ENCODE data around the gene MAD2L2.

MAD2L2 gene

GRCh38 chr1:11703357-11704193 lies 22.6 kb upstream of the MAD2L2 start:
- Histone ChIP-seq H3K36me3 (ENCODE audit: insufficient read depth, low read length) (no peaks in the 10 kb centered on the region), H3K27ac (ENCODE audit: low read depth, low read length, poor library complexity, severe bottlenecking) (no peak overlapping the region), H3K9me3 (ENCODE audit: low read length) (no peaks in the 10 kb centered on the region), H3K4me3 (ENCODE audit: low read depth, low read length, poor library complexity, severe bottlenecking) (no peak overlapping the region), H3F3A (ENCODE audit: insufficient read depth, low read length) (no peaks in the 10 kb centered on the region), H3K9me2 (ENCODE audit: low read depth, low read length) (no peaks in the 10 kb centered on the region), H3K9ac (ENCODE audit: low read length) (no peak overlapping the region), H3K4me2 (ENCODE audit: low read length) (no peak overlapping the region), H3K27me3 (ENCODE audit: insufficient read depth, low read length) (no peaks in the 10 kb centered on the region; the same call in 1 of the 2 replicates), H3K79me2 (ENCODE audit: insufficient read depth, low read length) (no peaks in the 10 kb centered on the region), H3K4me1 (ENCODE audit: insufficient read depth, low read length, severe bottlenecking) (no peaks in the 10 kb centered on the region), H4K20me1 (ENCODE audit: insufficient read depth, low read length) (no peaks in the 10 kb centered on the region), H2AFZ (ENCODE audit: low read length) (no peak overlapping the region)
- no peak for TF ChIP-seq EZH2 (IDR thresholded peaks at IDR 0.05; ENCODE audit: borderline replicate concordance, low read length)
- TF ChIP-seq, protein P1, sequence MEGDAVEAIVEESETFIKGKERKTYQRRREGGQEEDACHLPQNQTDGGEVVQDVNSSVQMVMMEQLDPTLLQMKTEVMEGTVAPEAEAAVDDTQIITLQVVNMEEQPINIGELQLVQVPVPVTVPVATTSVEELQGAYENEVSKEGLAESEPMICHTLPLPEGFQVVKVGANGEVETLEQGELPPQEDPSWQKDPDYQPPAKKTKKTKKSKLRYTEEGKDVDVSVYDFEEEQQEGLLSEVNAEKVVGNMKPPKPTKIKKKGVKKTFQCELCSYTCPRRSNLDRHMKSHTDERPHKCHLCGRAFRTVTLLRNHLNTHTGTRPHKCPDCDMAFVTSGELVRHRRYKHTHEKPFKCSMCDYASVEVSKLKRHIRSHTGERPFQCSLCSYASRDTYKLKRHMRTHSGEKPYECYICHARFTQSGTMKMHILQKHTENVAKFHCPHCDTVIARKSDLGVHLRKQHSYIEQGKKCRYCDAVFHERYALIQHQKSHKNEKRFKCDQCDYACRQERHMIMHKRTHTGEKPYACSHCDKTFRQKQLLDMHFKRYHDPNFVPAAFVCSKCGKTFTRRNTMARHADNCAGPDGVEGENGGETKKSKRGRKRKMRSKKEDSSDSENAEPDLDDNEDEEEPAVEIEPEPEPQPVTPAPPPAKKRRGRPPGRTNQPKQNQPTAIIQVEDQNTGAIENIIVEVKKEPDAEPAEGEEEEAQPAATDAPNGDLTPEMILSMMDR (IDR thresholded peaks at IDR 0.05; ENCODE audit: low read length): no peak

DNA sequence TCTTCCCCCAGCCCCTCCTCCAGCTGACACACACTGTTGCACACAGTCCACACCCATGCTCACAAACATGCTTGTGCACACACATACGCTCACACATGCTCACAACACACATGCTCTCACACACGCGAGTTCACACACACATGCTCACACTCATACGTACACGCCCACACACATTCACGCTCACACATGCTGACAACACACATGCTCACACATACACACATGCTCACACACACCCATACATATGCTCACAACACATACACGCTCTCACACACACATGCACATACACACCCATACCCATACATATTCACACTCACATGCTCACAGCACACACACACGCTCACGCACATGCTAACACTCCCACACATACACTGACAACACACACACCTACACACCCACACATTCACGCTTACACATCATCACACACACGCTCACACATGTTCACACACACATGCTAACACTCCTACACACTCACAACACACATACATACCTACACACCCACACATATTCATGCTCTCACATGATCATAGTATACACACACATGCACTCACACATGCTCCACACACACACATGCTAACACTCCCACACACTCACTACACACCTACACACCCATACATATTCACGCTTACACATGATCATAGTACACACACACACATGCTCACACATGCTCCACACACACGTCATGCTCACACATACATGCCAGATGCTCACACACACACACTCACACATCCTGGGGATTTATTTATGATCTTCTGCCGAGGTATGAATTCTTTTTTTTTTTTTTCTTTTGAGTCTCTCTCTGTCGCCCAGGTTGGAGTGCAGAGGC lies 21.2 kb upstream of the MAD2L2 start:
- Histone ChIP-seq H3K9me2 (ENCODE audit: low read depth, low read length) (no peaks in the 10 kb centered on the region), H3F3A (ENCODE audit: insufficient read depth, low read length) (no peaks in the 10 kb centered on the region), H3K9ac (ENCODE audit: low read length) (no peak overlapping the region), H3K27me3 (ENCODE audit: insufficient read depth, low read length) (no peaks in the 10 kb centered on the region; the same call in 1 of the 2 replicates), H4K20me1 (ENCODE audit: insufficient read depth, low read length) (no peaks in the 10 kb centered on the region), H3K4me3 (ENCODE audit: low read depth, low read length, poor library complexity, severe bottlenecking) (no peak overlapping the region), H3K4me2 (ENCODE audit: low read length) (no peak overlapping the region), H2AFZ (ENCODE audit: low read length) (no peak overlapping the region), H3K27ac (ENCODE audit: low read depth, low read length, poor library complexity, severe bottlenecking) (no peak overlapping the region), H3K4me1 (ENCODE audit: insufficient read depth, low read length, severe bottlenecking) (no peaks in the 10 kb centered on the region), H3K36me3 (ENCODE audit: insufficient read depth, low read length) (no peaks in the 10 kb centered on the region), H3K79me2 (ENCODE audit: insufficient read depth, low read length) (no peaks in the 10 kb centered on the region), H3K9me3 (ENCODE audit: low read length) (no peaks in the 10 kb centered on the region)
- TF ChIP-seq, protein P1 (IDR thresholded peaks at IDR 0.05; ENCODE audit: low read length): no peak
- TF ChIP-seq EZH2 (IDR thresholded peaks at IDR 0.05; ENCODE audit: borderline replicate concordance, low read length): no peak

DNA sequence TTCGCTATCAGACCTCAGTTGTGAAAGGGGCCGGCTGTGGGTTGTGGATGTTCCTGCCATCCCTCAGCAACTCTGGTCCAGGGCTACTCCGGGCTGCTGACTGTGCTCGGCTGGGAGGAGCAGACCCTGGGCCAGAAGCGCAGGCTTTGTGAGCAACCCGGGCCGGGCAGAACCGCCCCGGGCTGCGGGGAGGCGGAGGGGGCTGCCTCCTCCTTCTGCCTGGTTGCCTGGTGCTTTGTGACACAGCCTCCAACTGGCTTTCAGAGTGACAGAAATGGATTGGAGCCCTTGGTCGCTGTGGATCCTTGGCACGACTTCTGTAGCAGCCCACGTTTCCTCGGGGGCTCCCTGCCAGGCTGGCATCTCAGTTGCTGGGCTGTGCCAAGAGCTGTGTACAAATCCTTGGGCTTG lies 20.6 kb upstream of the MAD2L2 start:
- Histone ChIP-seq H3K36me3 (ENCODE audit: insufficient read depth, low read length) (no peaks in the 10 kb centered on the region), H3K4me3 (ENCODE audit: low read depth, low read length, poor library complexity, severe bottlenecking) (no peak overlapping the region), H3K4me2 (ENCODE audit: low read length) (no peak overlapping the region), H3K79me2 (ENCODE audit: insufficient read depth, low read length) (no peaks in the 10 kb centered on the region), H3F3A (ENCODE audit: insufficient read depth, low read length) (no peaks in the 10 kb centered on the region), H3K4me1 (ENCODE audit: insufficient read depth, low read length, severe bottlenecking) (no peaks in the 10 kb centered on the region), H2AFZ (ENCODE audit: low read length) (no peak overlapping the region), H3K9ac (ENCODE audit: low read length) (no peak overlapping the region), H3K27me3 (ENCODE audit: insufficient read depth, low read length) (no peaks in the 10 kb centered on the region; the same call in 1 of the 2 replicates), H3K9me2 (ENCODE audit: low read depth, low read length) (no peaks in the 10 kb centered on the region), H4K20me1 (ENCODE audit: insufficient read depth, low read length) (no peaks in the 10 kb centered on the region), H3K9me3 (ENCODE audit: low read length) (no peaks in the 10 kb centered on the region), H3K27ac (ENCODE audit: low read depth, low read length, poor library complexity, severe bottlenecking) (no peak overlapping the region)
- TF ChIP-seq, protein P1 (IDR thresholded peaks at IDR 0.05; ENCODE audit: low read length): no peak
- no peak for TF ChIP-seq EZH2 (IDR thresholded peaks at IDR 0.05; ENCODE audit: borderline replicate concordance, low read length)

Measured in OCI-LY1 (cell line).